H1 (cell line): ENCODE results near the gene CTIF. TPM values are rescaled to one million over a fixed set of nuclear protein-coding genes. Genes with fewer than 3 reads are reported as not detected.

Experiments used
- CTBP2 ChIP-seq: IDR thresholded peaks from 2 replicates; pipeline ENCODE4 v1.7.0; 2011; ENCODE audit warnings: borderline replicate concordance, mild to moderate bottlenecking, moderate library complexity, mixed read lengths, low read length; ENCODE audit not compliant: insufficient read depth, insufficient read length
- POLR2A ChIP-seq, 2 experiments: IDR thresholded peaks; 1 replicate in 1 of 2; 2 replicates in 1 of 2; pipeline ENCODE4 v1.6.1; 2011; ENCODE audit warnings: low read depth in 2 of 2, low read length in 2 of 2, mild to moderate bottlenecking in 2 of 2; ENCODE audit errors: control extremely low read depth in 1 of 2
- TAF1 ChIP-seq: IDR thresholded peaks from 2 replicates; pipeline ENCODE4 v1.6.1; 2011; ENCODE audit warnings: mild to moderate bottlenecking, low read depth, low read length
- polyA plus RNA-seq, 7 experiments: library from polyadenylated mRNA; depleted of rRNA in 3 of 7; stranded (reverse) in 5 of 7; unstranded in 2 of 7; fragments of >200 nt in 5 of 7; fragments of 200-250 nt in 2 of 7; gene quantifications; 1 replicate in 5 of 7; 2 replicates in 1 of 7; 4 replicates in 1 of 7; pipeline versions ENCODE4 v1.2.1 to v1.2.3, GENCODE V29; 2011 to 2013; ENCODE audit warnings: missing spikeins in 2 of 7, mixed read lengths in 2 of 7
- total RNA-seq: library from RNA; stranded (reverse); fragmentation: NEBNext Ultra II Directional; extraction: Animal tissue kit (Norgen Biotek cat#: 25700); gene quantifications from 2 replicates; pipeline ENCODE4 v1.2.1, GENCODE V29; 2021

Gene CTIF
- total and polyA plus RNA-seq, 2 of the 8 experiments (the other 6 are each of a cell fraction or from before 2014, with no cell fraction given): 9.0 to 17.8 TPM

- TF ChIP-seq CTBP2: no peak
- TF ChIP-seq POLR2A (IDR thresholded peaks at IDR 0.05; ENCODE audit: control extremely low read depth in 1 of 2, low read depth in 2 of 2, low read length in 2 of 2): no peak
- TF ChIP-seq TAF1: no peak
Measured at GRCh38 chr18:48892146-48892855, 353.5 kb downstream of the CTIF start (continued).
